IPS-NIHi7 (cell line): Measurements from ENCODE around the gene CBFB.
"Not testable (repeated sequence)": the region's sequence is repeated elsewhere in the genome, so short reads cannot be mapped to it uniquely, and the experiment has no call there.

Experiments
- DNase-seq: peaks from one replicate; pipeline ENCODE4 v3.0.0; 2012; ENCODE audit warnings: mixed read lengths; ENCODE audit errors: extremely low spot score

The CBFB gene

GRCh38 chr16:67098599-67098998, 69.7 kb downstream of the CBFB start:
- no peak for DNase-seq

DNA sequence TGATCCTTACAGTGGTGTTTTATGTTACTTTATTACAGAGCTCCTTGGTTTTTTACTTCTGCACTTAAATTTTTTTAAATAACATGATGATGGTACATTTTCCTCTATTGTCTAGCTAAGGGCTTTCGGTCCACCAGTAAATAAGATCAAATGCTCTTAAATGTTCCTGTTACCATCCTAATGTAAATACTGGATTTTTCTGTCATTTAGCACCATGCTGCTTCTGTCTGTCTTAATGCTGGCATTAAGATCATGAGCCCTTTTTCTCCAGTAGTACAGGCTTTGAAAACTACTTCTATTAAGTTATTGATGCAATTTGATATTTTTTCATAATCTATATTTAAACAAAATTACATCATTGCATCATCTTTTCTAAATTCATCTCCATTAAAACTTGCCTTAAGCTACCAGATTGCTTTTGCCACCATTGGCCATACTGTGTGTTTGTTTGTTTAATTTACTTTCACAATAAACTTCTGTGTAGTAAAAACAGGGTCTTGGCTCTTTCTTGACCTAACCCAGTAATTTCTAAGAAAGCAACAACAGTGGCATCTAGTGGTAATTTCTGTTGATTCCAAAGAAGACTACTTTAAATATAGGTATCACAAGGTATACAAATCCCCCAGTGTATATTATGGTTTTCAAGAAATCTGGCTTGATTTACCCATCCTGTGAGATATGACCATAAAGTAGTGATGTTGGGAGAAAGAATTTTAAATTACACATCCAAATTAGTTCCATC, 71.8 kb downstream of the CBFB start:
- no peak for DNase-seq

DNA sequence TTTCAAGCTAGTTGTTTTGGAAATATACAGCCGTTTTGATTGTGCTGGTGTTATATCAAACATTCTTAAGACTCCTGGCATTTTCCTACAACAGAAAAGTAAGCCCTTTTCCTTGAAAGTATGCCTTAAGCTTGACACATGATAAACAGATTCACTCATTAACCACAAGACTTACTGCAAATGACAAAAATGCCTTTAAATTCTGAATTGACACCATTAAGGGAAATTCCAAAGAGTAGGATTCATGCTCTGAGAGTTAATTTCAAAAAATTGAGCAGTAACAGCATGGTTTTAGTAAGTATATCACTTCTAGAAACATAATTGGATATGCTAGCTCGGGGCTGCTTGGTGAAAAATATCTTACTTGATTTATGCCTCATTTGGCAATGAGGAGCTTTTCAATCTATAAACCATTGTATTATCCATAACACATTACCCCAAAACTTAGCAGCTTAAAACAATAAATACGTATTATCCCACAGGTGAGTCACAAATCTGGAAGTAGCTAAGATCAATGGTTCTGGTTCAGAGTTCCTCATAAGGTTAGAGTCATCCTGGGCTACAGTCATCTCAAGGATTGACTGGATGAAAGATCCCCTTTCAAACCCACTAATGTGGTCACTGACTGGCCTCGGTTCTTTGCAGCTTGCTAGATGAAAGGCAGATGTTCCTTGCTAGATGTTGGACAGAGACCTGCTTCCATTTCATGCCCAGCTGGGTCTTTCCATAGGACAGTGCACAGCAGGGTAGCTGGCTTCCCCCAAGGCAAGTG, 72.5 kb downstream of the CBFB start:
- DNase-seq, result no peak

DNA sequence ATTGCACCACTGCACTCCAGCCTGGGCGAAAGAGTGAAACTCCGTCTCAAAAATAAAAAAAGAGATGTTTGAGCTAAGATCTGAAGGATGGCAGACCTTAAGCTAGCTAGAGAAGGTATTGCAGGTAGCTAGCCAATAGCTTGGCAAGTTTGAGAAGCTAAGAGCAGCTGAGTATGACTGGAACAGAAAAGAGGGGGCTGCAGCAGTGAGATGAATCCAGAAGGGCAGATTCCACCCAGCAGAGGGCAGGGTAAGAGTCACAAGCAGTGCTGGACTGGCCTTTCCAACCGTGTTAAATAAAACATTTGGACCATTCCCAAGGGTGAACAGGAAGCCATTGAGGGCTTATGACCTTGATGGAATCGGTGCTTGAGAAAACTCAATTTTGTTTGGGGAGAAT, 75.1 kb downstream of the CBFB start:
- peak; percentile 73 for DNase-seq

- DNase-seq, result no peak
These were observed 75.9 kb downstream of the CBFB start for GRCh38 chr16:67104845-67105244.

- no peak for DNase-seq
These were observed 76.3 kb downstream of the CBFB start for GRCh38 chr16:67105246-67105645.

DNA sequence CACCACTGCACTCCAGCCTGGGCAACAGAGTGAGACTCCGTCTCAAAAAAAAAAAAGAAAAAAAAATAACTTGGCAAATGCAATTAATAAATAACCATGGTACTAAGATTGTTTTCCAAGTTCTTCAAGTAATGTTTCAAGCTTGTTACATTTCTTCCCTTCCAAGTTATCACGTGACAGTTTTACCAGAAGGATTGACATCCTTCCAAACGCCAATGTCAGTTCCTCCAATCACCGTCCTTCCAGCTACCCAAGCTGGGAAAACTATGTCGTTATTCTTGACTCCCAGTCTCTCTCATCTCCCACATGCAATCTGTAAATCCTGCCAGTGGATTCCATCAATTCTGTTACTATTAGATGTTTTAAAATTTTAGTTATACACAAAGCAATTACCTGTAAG, 76.9 kb downstream of the CBFB start:
- DNase-seq, result no peak

DNA sequence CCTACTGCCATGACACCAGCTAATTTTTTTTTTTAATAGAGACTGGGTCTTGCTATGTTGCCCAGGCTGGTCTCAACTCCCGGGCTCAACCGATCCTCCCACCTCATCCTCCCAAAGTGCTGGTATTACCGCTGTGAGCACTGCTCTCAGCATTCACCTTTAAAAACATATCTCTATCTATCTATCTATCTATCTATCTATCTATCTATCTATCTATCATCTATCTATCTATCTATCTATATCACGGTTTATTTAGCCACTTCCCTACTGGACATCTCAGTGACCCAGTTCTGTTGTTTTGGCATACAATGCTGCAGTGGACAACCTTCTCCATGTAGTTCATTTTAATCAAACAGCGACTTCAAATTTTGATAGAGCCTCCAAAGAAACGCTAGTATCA, 79.5 kb downstream of the CBFB start:
- no peak for DNase-seq

- DNase-seq, result no peak
These were observed 80.0 kb downstream of the CBFB start for GRCh38 chr16:67108931-67109406.

GRCh38 chr16:67109407-67110135, 80.6 kb downstream of the CBFB start, which contains the start of gene PHAF1:
TSS of gene PHAF1 (plus strand) at chr16:67109941. CDS start at chr16:67110176, 235 bp downstream.
- peak; percentile 100 for DNase-seq

GRCh38 chr16:67111951-67112444, 83.0 kb downstream of the CBFB start:
- no peak for DNase-seq

- DNase-seq, result no peak
These were observed 83.8 kb downstream of the CBFB start for GRCh38 chr16:67112591-67113399.

DNA sequence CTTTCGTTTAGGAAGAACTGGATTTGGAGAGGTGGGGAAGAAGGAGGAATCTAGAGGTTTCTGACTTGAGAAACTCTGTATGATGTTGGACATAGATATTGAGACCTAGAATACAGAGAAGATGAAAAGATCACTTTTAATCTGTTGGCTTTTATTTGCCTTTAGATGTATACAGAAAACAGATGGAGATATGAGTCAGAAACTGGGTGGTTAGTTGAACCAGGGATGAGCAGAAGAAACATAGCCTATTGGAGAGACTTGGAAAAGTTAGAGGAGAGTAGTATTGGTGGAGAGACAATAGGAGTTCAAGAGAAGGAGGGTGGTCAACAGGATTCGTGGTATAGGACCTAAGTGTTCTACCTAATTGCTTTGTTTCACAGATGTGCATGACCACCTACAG, 85.8 kb downstream of the CBFB start:
- DNase-seq, result no peak

- DNase-seq, result no peak
These were observed 86.7 kb downstream of the CBFB start for GRCh38 chr16:67115639-67116038.

- no peak for DNase-seq
These were observed 87.7 kb downstream of the CBFB start for GRCh38 chr16:67116388-67117311.

DNA sequence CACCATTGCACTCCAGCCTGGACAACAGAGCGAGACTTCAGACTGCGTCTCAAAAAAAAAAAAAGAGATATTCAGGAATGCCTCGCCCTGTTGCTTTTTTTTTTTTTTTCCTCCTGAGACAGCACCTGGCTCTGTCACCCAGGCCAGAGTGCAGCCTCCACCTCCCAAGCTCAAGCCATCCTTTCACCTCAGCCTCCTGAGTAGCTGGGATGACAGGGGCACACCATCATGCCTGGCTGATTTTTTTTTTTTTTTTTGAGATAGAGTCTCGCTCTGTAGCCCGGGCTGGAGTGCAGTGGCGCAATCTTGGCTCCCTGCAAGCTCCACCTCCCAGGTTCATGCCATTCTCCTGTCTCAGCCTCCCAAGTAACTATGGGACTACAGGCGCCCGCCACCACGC, 88.8 kb downstream of the CBFB start:
- no peak for DNase-seq

DNA sequence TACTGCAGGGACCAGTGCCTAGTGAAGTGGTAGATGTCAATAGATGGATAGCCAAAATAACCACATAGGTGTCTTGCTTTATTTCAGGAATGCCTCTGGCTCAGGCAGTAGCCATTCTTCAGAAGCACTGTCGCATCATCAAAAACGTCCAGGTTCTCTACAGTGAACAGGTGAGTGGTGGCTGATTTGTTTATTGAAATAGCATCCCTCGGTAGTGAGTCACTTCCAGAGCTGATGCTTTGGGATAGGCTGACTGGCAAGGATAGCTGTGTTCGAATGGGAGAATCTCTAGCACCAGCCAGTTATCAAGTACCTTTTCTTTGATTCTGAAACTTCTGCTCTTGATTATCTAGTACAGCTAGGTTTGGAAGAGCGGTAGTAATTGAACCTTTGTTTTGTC, 91.1 kb downstream of the CBFB start:
- DNase-seq, result no peak

- DNase-seq, result not testable (repeated sequence)
These were observed 93.8 kb downstream of the CBFB start for GRCh38 chr16:67122799-67123198.

GRCh38 chr16:67128417-67128816, 99.5 kb downstream of the CBFB start:
- DNase-seq, result no peak

DNA sequence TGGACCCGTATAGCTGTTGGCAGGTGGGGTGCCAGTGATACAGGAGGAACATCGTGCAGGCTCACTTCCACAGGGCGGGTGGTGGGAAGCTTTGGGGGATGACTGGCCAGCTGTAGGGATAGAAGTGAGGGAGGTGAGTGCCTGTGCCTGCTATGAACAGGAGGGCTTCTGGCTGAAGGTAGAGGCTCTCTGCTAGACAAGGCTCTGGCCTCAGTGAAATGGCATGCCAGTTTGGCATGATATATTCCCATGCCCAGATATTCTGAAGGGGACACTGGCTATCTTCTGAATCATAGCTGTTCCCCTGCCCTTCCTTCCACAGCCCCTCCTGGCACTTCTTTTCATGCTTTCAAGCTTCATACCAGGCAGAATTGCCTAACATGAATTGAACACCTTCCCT, 99.9 kb downstream of the CBFB start:
- DNase-seq, result no peak
